Pancreas (tissue), 10 donors: ENCODE measurements around the gene CRYGN. TPM values are rescaled to one million over a fixed set of nuclear protein-coding genes. Genes with fewer than 3 reads are reported as not detected.
A peak's percentile ranks its signal among the peaks of the same experiment; 100 is the strongest.

Experiments used
- ATAC-seq, 4 donors: fragments of 200-7000 bp; cut with Tn5 transposase; one replicate each; pipeline versions ENCODE4 v1.8.0 to v1.9.1; 2020; ENCODE audit warnings: mild to moderate bottlenecking in 4 of 4, moderate library complexity in 4 of 4
- DNase-seq, 6 donors: peaks; one replicate each; pipeline ENCODE4 v3.0.0-alpha.2; 2020
- FAIRE-seq: peaks from 2 replicates; lab custom pipeline; 2012; peaks lifted over from hg19 to GRCh38; lab: Jason Lieb, UNC
- H3K27ac ChIP-seq, 4 donors: fragments of 200-600 bp; sonication (generic); 1 replicate in 3 of 4; 2 replicates in 1 of 4; pipeline versions ENCODE4 v1.5.0 to v1.8.0; 2020
- H3K27me3 ChIP-seq, 4 donors: fragments of 200-600 bp; one replicate each; pipeline ENCODE4 v1.8.0; 2021
- H3K36me3 ChIP-seq, 3 donors: fragments of 200-600 bp; sonication (generic) in 1 of 3; one replicate each; pipeline versions ENCODE4 v1.5.0 to v1.8.0; 2020 to 2021
- H3K4me1 ChIP-seq, 3 donors: fragments of 200-600 bp; one replicate each; pipeline ENCODE4 v1.8.0; 2021
- H3K4me3 ChIP-seq, 4 donors: fragments of 200-600 bp; sonication (generic) in 2 of 4; one replicate each; pipeline versions ENCODE4 v1.5.0 to v1.8.0; 2020 to 2021
- H3K9me3 ChIP-seq, 4 donors: fragments of 200-600 bp; one replicate each; pipeline ENCODE4 v1.8.0; 2021
- WGBS, 2 donors: extraction: QIAGEN DNeasy Blood & Tissue Kit; methylation state at CpG; one replicate each; pipeline ENCODE4 v1.1.7; 2013; 5-methylcytosine and 5-hydroxymethylcytosine counted together
- intact Hi-C, 3 donors: fragments of 100-400 bp; cut with DNase I; formaldehyde crosslinking; loops; one replicate each; pipeline versions ENCODE4 v1.11.1 to v1.14.2; 2022
- polyA plus RNA-seq, 2 donors: library from polyadenylated mRNA; stranded (reverse); fragments of 200-250 nt; gene quantifications; one replicate each; pipeline ENCODE4 v1.2.3, GENCODE V29; 2013
- total RNA-seq, 6 donors: library from RNA; stranded (reverse); fragmentation: NEBNext Ultra II Directional in 4 of 6; extraction: Animal tissue kit (Norgen Biotek cat#: 25700) in 4 of 6; gene quantifications; one replicate each; pipeline versions ENCODE4 v1.2.1 to v1.2.4, GENCODE V29; 2021 to 2023
- TF ChIP-seq, protein P1 (sequence below), 4 donors: fragments of 200-600 bp; sonication (generic) in 3 of 4; IDR thresholded peaks; one replicate each; pipeline versions ENCODE4 v1.5.0 to v1.8.0; 2021; ENCODE audit warnings: antibody characterized with exemption in 4 of 4
- donor health status: healthy with polysubstance abuse.
- donor health status: DM: no; HTN: no; CAD: no; lungs with moderate emphysema.
- donor health status: DM: no; HTN: no; CAD: no.
- donor health status: control.
- donor health status: control.
- donor health status: Bipolar disorder and iron deficiency.
- donor health status: DM: yes; HTN: yes; CAD: no.
- donor health status: DM: no; HTN: no; CAD: no.
- donor health status: DM: no; HTN: no; CAD: no.
- donor health status: DM: yes; HTN: yes; CAD: no.

The CRYGN gene
- total and polyA plus RNA-seq, 8 donors: 0.07 to 0.18 (median 0.08) TPM; not detected in 4

DNA sequence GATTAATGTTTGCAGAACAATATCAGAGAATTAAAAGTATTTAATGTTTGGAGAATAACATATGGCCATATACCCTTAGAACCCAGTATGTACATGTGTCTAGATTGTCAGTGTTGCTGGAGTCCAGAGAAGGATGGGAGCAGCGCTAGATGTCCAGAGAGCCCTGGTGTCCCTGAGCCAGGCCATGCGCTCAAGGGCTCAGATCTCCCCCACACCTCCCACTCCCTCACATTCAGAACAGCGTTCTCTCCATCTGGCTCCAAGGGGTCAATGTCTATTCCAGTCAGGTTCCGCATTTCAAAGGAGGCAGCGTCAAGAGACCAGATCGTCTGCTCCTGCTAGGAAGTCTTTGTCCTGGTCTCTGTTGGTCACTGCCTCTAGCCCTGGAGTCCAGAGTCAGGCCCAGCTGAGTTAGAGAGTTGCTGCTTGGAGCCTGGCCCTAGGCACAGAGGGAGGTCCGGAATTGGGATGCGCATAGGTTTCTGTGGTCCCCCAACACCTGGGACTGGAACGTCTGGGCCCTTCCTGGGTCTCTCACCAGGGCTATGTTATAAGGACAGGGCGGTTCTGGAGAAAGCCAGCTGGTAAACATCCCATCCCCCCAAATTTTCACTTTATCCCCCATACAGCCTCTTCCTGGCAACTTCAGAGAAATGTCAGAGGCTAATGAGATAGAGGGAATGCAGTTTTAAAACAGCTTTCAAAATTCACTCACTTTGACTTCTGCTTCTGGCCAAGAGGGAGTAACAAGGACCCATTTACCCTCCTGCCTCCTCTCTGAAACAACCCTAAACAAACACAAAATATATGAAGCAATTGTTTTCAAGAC, 23.6 kb downstream of the CRYGN start:
- intact Hi-C loops: no loop called here
- Histone ChIP-seq H3K27ac (no peak overlapping the region), H3K4me1 (peaks cover 0 to 3% (median 0%) of the 10 kb centered on the region in 3 donors), H3K36me3 (no peaks in the 10 kb centered on the region), H3K9me3 (no peaks in the 10 kb centered on the region), H3K4me3 (no peak overlapping the region), H3K27me3 (no peaks in the 10 kb centered on the region)
- ATAC-seq (no peak), DNase-seq (peak in 1 of 6 donors; percentile 23), FAIRE-seq (no peak)
- TF ChIP-seq, protein P1, sequence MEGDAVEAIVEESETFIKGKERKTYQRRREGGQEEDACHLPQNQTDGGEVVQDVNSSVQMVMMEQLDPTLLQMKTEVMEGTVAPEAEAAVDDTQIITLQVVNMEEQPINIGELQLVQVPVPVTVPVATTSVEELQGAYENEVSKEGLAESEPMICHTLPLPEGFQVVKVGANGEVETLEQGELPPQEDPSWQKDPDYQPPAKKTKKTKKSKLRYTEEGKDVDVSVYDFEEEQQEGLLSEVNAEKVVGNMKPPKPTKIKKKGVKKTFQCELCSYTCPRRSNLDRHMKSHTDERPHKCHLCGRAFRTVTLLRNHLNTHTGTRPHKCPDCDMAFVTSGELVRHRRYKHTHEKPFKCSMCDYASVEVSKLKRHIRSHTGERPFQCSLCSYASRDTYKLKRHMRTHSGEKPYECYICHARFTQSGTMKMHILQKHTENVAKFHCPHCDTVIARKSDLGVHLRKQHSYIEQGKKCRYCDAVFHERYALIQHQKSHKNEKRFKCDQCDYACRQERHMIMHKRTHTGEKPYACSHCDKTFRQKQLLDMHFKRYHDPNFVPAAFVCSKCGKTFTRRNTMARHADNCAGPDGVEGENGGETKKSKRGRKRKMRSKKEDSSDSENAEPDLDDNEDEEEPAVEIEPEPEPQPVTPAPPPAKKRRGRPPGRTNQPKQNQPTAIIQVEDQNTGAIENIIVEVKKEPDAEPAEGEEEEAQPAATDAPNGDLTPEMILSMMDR (IDR thresholded peaks at IDR 0.05): no peak
- WGBS, 2 donors: 82 to 87% methylated on average over 10 of the region's 10 CpGs

DNA sequence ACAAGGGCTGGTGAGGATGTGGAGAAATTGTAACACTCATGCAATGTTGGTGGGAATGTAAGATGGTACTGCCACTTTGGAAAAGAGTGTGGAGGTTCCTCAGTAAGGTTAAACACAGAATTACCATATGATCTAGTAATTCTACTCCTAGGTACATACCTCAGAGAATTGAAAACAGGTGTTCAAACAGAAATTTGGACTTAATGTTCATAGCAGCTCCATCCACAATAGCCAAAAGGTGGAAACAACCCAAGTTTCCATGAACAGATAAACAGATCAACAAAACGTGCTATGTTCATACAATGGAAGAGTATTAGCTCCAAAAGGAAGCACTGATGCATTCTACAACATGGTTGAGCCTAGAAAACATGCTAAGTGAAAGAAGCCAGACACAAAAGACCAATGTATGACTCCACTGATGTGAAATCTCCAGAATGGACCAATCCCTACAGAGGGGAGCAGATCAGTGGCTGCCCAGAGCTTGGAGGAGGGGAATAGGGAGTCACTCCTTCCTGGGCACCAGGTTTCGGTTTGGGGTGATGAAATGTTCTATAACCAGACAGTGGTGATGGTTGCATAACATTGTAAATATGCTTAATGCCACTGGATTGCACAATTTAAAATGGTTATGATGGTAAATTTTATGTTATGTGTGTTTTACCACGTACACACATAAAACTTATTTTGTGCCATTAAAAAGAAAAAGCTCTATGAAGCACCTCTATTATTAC, 24.4 kb downstream of the CRYGN start:
- no peaks in the 10 kb centered on the region for H3K9me3 ChIP-seq
- DNase-seq: peak in 1 of 6 donors; percentile 28
- no peaks in the 10 kb centered on the region for H3K36me3 ChIP-seq
- H3K27ac ChIP-seq: no peak overlapping the region
- TF ChIP-seq, protein P1 (IDR thresholded peaks at IDR 0.05): no peak
- ATAC-seq: peak; percentile 44 to 79 (median 60)
- no peak overlapping the region for H3K4me3 ChIP-seq
- H3K27me3 ChIP-seq: no peaks in the 10 kb centered on the region
- FAIRE-seq: no peak
- intact Hi-C loops: no loop called here
- 53 to 56% methylated on average over 3 of the region's 3 CpGs for WGBS, 2 donors
- H3K4me1 ChIP-seq: peaks cover 0 to 3% (median 0%) of the 10 kb centered on the region in 3 donors

DNA sequence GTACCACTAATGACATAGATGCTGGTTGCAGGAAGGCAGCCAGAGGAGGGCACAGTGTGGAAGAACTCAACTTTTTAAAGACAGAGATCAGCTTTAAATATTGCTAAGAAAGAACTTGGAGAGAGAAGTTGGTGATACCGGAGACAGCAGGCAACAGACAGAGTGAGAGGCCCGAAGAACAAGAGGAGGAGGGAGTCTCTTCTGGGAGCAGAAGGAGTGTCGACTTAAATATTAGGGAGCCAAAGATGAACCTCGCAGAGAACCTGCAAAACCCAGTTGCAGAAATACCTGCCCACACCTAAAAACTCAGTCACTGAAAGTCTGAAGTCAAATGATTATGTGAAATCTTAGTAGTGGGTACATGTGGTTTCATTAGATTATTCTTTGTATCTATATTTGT, 26.7 kb downstream of the CRYGN start:
- ATAC-seq: no peak
- DNase-seq: peak in 1 of 6 donors; percentile 2
- Histone ChIP-seq H3K4me3 (no peak overlapping the region), H3K9me3 (no peaks in the 10 kb centered on the region), H3K27ac (no peak overlapping the region), H3K27me3 (peaks cover 0 to 5% (median 2%) of the 10 kb centered on the region in 4 donors), H3K4me1 (peaks cover 0 to 6% (median 3%) of the 10 kb centered on the region in 3 donors), H3K36me3 (no peaks in the 10 kb centered on the region)
- intact Hi-C loops: no loop called here
- TF ChIP-seq, protein P1 (IDR thresholded peaks at IDR 0.05): no peak
- FAIRE-seq: no peak
- WGBS, 2 donors: 91 to 96% methylated on average over 4 of the region's 4 CpGs

DNA sequence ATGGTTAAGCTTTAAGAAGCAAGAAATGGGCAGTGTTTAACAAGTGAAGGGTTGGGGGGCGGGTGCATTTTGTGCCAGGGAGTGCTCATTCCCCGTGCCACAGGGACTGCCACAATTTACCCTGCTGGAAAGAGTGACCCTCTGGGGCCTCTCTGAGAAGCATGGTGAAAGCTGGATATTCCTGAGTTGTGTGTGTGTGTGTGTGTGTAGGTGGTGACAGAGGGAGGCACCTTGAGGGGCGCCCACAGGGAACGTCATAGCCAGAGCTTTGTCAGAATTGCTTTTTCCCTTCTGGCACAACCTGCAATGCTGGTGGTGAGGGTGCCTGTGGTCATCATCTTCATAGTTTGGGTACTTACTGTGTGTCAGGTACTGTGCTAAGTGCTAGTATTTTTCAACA, 27.6 kb downstream of the CRYGN start:
- no peak overlapping the region for H3K4me3 ChIP-seq
- no peak overlapping the region for H3K27ac ChIP-seq
- H3K36me3 ChIP-seq: no peaks in the 10 kb centered on the region
- intact Hi-C loops: no loop called here
- ATAC-seq: no peak
- H3K9me3 ChIP-seq: no peaks in the 10 kb centered on the region
- TF ChIP-seq, protein P1 (IDR thresholded peaks at IDR 0.05): no peak
- no peak for FAIRE-seq
- H3K27me3 ChIP-seq: peaks cover 0 to 5% (median 2%) of the 10 kb centered on the region in 4 donors
- H3K4me1 ChIP-seq: peaks cover 0 to 6% (median 3%) of the 10 kb centered on the region in 3 donors
- DNase-seq: peak in 1 of 6 donors; percentile 14
- 78 to 83% methylated on average over 4 of the region's 4 CpGs for WGBS, 2 donors
